OCI-LY3 (cell line): ENCODE measurements around the gene GOLGA6A.

ENCODE experiments used
- EZH2phosphoT487 ChIP-seq: fragments of 200-600 bp; shearing (Covaris generic); IDR thresholded peaks from 2 replicates; pipeline ENCODE4 v1.6.1; 2018; ENCODE audit warnings: antibody characterized with exemption, mixed run types, low read depth
- TF ChIP-seq, protein P1 (sequence below): fragments of 200-600, 300-600 bp; sonication (generic); IDR thresholded peaks from 2 replicates; pipeline ENCODE4 v1.5.1; 2014; ENCODE audit warnings: antibody characterized with exemption, low read length, low read depth

DNA sequence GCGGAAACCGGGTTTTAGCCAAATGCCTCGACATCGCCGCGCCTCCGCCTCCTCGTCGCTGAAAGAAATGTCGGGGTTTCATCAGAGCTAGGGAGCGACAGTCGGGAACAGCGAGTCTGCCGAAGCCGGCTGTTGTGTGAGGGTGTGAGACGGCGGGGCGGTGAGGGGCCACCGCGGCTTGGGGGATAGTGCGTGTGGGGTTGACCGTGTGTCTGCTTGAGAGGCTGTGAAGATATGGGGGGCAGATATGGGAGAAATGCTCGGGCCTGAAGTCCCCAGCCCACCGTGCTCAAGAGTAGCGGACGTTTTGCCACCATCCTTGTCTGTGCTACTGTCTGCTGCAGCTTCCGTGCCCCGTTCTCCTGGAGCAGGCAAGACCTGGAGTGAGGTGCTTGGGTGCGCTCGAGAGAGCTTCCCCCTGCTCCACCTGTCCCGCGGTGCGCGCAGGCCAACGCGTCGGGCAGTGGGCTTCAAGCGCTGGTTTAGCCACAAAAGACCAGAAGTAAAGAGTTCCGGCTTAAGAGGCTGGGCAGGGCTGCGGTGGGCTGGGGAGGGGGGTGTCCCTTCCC, 47.3 kb upstream of the GOLGA6A start:
- TF ChIP-seq, protein P1, sequence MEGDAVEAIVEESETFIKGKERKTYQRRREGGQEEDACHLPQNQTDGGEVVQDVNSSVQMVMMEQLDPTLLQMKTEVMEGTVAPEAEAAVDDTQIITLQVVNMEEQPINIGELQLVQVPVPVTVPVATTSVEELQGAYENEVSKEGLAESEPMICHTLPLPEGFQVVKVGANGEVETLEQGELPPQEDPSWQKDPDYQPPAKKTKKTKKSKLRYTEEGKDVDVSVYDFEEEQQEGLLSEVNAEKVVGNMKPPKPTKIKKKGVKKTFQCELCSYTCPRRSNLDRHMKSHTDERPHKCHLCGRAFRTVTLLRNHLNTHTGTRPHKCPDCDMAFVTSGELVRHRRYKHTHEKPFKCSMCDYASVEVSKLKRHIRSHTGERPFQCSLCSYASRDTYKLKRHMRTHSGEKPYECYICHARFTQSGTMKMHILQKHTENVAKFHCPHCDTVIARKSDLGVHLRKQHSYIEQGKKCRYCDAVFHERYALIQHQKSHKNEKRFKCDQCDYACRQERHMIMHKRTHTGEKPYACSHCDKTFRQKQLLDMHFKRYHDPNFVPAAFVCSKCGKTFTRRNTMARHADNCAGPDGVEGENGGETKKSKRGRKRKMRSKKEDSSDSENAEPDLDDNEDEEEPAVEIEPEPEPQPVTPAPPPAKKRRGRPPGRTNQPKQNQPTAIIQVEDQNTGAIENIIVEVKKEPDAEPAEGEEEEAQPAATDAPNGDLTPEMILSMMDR, result no peak
- no peak for TF ChIP-seq EZH2phosphoT487
